B cell (primary cell): Measurements from ENCODE around the gene RAB31.

Experiments
- CTCF ChIP-seq: fragments of 200-600 bp; IDR thresholded peaks from one replicate; pipeline ENCODE4 v1.8.0; 2022; ENCODE audit warnings: antibody characterized with exemption, mild to moderate bottlenecking
- EZH2 ChIP-seq: IDR thresholded peaks from 2 replicates; pipeline ENCODE4 v1.6.1; 2012; ENCODE audit warnings: borderline replicate concordance, low read depth, mild to moderate bottlenecking, moderate library complexity, low read length; ENCODE audit not compliant: insufficient read depth, poor library complexity, severe bottlenecking

GRCh38 chr18:9890196-9890595 lies 182.1 kb downstream of the RAB31 start:
- TF ChIP-seq CTCF = no peak
- no peak for TF ChIP-seq EZH2
